ENCODE measurements around the gene STARD3.

Gene STARD3

DNA sequence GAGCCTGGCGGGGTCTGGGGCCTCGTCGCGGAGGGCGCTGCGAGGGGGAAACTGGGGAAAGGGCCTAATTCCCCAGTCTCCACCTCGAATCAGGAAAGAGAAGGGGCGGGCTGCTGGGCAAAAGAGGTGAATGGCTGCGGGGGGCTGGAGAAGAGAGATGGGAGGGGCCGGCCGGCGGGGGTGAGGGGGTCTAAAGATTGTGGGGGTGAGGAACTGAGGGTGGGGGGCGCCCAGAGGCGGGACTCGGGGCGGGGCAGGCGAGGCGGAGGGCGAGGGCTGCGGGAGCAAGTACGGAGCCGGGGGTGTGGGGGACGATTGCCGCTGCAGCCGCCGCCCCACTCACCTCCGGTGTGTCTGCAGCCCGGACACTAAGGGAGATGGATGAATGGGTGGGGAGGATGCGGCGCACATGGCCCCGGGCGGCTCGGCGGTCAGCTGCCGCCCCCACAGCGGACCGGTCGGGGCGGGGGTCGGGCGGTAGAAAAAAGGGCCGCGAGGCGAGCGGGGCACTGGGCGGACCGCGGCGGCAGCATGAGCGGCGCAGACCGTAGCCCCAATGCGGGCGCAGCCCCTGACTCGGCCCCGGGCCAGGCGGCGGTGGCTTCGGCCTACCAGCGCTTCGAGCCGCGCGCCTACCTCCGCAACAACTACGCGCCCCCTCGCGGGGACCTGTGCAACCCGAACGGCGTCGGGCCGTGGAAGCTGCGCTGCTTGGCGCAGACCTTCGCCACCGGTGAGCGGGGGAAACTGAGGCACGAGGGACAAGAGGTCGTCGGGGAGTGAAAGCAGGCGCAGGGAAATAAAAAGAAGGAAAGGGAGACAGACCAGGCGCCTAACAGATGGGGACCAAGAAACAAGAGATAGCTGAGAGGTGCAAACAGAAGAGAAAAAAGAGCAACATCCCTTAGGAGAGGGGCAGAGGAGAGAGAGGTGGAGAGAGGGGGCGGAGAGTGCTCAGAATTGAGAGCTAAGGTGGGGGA lies 31.3 kb downstream of the STARD3 start, which contains the start of gene PNMT:
TSS of gene PNMT (plus strand) at position 509 of the 980 bp plus-strand sequence. CDS start at position 532, 23 bp downstream.
- in situ Hi-C loops (cut with HindIII; ENCODE audit: low sequenced_read_pairs), result no loop called here

DNA sequence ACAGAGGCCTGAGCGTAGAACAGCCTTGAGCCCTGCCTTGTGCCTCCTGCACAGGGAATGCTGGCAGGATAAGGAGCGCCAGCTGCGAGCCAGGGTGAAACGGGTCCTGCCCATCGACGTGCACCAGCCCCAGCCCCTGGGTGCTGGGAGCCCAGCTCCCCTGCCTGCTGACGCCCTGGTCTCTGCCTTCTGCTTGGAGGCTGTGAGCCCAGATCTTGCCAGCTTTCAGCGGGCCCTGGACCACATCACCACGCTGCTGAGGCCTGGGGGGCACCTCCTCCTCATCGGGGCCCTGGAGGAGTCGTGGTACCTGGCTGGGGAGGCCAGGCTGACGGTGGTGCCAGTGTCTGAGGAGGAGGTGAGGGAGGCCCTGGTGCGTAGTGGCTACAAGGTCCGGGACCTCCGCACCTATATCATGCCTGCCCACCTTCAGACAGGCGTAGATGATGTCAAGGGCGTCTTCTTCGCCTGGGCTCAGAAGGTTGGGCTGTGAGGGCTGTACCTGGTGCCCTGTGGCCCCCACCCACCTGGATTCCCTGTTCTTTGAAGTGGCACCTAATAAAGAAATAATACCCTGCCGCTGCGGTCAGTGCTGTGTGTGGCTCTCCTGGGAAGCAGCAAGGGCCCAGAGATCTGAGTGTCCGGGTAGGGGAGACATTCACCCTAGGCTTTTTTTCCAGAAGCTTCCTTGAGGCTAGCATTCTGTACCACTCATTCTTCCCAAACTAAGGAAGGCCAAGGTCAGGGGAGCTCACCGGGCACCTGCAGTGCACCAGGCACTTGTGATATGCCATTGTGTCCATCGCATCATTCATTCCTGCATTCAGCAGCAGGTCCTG lies 33.2 kb downstream of the STARD3 start:
- in situ Hi-C loops (cut with HindIII; ENCODE audit: low sequenced_read_pairs), result loop anchor here (10.0 kb wide), 1 partner anchor 55 kb away; no protein-coding TSS in a partner anchor

DNA sequence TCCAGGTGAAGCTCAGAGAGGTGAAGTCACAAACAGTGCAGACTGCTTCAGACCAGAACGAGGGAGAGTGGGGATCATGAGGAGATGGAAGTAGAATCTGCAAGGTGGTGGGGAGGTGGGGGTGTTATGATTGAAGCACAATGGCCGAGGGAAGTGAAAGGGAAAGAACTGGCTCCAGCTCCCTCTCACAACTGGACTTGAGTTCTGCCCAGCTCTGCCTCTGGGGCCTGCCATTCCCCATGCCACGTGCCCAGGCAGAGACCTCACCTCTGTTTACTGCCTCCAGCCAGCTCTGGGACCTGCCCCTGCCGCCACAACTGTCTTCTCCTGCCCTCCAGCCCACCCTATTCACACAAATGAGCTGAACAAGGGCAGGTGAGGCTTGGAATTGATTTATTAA lies 33.8 kb downstream of the STARD3 start:
- in situ Hi-C loops (cut with HindIII; ENCODE audit: low sequenced_read_pairs), result loop anchor here (10.0 kb wide), 1 partner anchor 56 kb away; no protein-coding TSS in a partner anchor

DNA sequence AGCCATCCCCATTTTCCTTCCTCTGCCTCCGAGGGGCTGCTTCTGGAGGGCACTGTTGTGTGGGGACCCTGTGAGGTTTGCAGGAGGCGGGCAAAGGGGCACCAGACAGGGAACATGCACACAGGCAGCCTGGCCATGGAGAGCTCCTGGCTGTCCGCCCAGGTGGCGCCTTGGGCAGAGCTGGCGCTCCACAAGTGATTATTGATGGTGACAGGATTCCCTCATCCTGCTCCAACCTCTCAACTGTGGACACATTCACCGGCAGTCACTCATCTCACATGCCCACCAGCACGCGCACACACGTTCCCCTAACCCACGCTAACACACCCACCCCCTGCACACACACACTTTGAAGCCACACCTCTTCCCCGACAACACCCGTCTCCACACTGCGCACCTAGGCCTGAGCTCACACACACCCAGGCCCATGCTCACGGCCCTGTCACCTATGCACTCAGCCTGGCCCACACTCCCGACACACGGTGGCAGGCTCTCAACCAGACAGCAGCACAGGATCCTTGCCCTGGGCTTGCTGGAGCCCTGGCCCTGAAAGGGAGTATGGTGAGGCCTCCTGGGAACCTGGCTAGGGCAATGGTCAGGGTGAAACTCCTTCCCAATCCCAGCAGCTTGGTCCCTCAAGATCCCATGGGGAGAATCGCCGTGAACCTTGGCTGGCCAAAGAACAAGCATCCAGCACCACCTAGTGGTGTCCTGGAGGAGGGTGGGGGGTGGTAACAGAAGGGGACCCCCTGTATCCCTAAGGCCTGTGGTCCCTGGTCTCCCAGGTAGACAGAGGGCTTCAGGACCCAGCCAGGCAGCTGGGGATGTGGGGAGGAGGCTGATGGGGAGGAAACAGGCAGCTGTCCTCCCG lies 34.9 kb downstream of the STARD3 start:
- in situ Hi-C loops (cut with HindIII; ENCODE audit: low sequenced_read_pairs), result loop anchor here (10.0 kb wide), 1 partner anchor 57 kb away; no protein-coding TSS in a partner anchor

DNA sequence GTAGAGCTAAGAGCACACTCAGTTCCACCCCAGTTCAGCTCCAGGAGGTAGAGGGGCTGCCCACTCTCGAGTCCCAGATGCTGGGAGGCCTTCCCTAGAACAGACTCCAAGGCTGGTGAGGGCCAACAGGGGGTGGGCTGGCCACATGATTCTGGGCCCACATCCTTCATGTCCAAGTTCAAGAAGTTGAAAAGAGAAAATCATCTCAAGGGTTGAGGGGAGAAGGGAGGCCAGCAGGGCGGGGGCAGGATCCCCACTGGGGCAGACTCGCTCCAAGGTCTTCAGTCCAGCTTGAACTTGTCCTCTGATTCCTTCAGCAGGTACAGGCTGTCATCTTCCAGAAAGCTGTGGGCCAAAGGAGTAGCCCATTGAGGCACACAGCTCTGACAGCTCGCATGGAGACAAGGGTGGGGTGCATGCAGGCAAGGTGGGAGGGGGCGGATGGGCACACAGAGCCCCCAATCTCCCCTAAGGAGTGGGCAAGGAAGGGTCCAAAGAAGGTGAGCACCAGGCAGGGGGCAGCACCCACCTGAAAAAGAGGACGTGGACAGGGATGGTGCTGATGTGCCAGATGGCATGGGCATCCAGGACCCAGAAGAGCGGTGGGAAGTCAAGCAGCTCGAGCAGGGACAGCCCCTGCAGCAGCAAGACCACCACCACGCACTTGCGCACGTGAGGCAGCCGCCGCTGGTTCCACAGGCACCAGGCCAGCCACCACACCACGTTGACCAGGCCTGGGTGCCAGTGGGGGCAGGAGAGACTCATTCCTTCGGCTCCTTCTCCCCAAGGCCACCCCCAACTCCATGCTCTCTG lies 35.8 kb downstream of the STARD3 start:
- in situ Hi-C loops (cut with HindIII; ENCODE audit: low sequenced_read_pairs), result loop anchor here (10.0 kb wide), 1 partner anchor 58 kb away; no protein-coding TSS in a partner anchor

DNA sequence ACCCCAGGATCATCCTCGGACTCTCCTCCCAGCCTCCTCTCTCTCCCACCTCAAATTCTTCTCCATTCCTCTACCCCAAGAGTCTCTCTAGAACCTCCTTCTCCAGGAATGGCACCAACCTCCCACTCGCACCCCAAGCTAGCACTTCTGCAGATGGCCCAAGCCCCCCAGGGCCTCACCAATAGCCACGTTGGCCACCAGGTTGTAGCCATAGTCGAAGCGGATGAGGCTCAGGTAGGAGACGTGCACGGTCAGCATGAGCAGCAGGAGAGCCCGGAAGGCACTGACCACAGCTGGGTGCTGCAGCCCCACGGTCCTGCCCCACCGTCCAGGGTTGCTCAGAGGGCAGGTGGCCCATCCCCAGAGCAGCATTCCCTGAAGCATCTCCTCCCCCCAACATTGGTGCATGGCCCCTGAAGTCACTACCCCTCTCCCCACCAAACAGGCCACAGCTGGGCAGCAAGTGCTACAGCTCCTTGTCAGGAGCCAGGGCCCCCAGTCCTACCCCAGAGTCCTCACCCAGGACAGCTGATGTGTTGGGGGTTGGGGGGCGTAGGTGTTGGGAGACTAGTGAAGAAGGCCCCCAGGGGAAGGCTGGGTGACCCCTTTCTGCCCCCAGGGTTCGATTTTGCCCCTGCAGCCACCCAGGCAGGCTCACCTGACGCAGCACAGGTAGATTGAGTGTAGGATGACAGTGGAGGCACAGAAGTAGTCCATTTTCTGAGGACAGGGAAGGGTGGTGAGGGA lies 36.6 kb downstream of the STARD3 start:
- in situ Hi-C loops (cut with HindIII; ENCODE audit: low sequenced_read_pairs), result loop anchor here (10.0 kb wide), 1 partner anchor 59 kb away; no protein-coding TSS in a partner anchor

DNA sequence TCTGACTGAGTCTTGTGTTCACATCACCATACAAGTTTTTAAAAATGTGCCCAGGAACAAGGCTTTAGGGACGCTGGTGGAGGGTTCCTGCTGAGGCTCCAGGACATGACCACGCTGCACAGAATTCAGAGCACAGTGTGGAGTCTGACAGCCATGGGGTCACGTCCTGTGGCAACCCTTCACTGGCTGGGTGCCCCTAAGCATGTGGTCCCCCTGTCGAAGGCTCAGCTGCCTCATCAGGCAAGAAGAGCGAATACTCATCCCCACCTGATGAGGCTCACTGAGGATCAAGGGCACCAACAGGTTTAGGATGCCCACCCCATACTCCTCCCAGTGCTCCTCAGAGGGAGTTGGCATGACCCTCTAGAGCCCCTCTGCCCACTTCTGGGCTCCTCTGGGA lies 37.2 kb downstream of the STARD3 start:
- in situ Hi-C loops (cut with HindIII; ENCODE audit: low sequenced_read_pairs), result loop anchor here (10.0 kb wide), 1 partner anchor 59 kb away; no protein-coding TSS in a partner anchor

DNA sequence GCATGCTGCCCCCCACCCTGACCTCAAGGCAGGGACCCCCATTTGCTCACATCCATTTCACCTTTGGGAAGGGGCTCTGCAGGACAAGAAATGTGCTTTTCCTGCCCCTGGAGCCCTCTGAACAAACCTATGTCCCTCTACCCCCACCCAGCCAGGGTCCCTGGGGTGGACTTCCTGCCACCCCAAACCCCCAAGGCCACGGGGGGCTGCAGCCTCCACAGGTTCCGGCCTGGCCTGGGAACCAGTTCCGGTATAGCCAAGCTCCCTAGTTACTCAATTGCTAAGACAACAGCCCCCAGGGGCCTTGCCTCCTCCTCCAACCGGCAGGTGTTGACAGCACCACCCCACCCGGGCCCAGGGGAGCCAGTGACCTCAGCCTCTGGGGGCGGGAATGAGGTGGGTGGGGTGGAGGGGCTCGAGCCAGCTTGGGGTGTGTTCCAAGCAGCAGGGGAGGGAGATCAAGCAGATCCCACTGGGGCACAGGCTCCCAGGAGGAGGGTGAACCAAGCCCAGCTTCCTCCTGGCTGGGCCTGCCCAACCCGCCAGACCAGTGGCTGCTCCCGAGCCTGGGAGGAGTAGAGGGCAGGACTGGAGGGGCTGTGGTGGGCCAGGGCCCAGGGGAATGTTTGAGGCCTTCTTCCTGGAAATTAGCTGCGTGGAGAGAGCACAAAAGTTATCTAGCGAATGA lies 37.9 kb downstream of the STARD3 start:
- in situ Hi-C loops (cut with HindIII; ENCODE audit: low sequenced_read_pairs), result loop anchor here (10.0 kb wide), 1 partner anchor 60 kb away; no protein-coding TSS in a partner anchor

DNA sequence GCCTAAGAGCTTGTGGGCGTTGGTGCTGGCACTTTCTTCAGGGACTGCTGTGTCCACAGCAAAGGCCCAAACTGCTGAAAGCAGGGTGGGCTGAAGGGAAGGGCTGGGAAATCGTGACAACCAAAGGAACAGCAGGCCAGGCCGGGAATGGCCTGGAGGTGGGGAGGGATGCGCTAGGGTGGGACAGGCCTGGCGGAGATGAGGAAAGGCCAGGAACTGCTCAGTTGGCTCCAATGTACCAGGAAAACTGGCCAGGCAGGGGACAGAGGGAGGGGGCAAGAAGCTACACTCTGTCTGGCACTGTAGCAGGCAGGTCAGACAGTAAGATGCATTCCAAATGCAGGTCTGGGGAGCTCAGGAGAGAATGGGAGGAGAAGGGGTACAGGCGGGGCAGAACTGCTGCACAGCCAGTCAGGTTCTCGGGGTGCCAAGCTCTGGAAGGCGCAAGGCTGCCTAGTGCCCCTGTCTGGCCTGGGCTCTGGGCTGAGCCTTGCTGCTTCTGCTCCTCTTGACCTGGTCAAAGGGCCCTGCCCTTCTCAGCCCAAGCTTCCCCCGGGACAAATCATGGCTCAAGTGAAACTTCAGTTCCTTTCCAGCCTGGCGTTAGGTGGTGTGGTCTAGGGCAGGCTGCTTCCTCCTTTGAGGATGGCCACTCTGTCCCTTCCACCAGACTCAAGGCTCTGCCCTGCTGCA lies 38.6 kb downstream of the STARD3 start:
- in situ Hi-C loops (cut with HindIII; ENCODE audit: low sequenced_read_pairs), result loop anchor here (10.0 kb wide), 1 partner anchor 61 kb away; no protein-coding TSS in a partner anchor

DNA sequence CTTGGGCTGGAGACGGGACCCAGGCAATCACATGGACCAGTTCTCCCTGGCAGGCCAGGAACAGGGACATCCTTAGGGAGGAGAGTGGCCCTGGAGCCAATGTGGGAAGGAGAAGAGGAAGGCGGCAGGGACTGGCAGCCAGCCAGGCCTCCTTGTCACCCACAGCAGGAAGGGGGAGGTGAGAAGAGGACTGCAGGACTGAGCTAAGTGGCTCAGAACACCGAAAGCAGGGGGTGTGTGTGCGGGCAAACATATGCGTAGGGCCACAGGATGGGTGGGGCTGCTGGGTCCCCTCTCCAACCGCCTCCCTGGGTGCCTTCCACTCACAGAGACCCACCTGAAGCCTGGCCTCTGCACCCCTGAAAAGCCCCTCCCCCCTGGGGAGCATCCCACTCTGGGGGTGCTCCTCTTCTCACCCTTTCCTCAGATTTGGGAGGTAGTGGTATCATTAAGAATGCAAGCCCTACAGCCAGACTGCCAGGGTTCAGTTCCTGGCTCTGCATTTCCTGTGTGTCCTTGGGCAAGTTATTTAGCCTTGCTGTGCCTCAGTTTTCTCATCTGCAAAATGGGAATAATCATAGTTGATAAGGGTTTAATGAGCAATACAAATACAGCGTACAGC lies 39.4 kb downstream of the STARD3 start:
- in situ Hi-C loops (cut with HindIII; ENCODE audit: low sequenced_read_pairs), result loop anchor here (10.0 kb wide), 1 partner anchor 62 kb away; no protein-coding TSS in a partner anchor

DNA sequence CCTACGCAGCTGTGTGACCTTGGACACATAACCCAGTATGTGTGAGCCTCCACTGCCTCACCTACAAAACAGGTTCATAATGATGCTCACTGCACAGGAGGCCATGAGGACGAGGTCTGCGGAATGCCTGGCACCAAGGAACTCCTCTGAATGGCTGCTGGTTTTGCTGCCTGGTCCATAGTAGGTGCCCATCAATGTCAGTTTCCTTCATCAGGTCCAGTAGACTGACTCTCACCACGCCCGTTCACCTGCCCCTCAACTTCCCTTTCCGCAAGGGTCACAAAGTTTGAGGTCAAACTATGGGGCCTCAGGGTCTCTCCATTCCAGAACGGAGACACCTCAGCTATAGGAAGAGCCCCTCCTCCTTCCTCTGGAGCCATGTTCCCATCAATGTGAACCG lies 40.1 kb downstream of the STARD3 start:
- in situ Hi-C loops (cut with HindIII; ENCODE audit: low sequenced_read_pairs), result loop anchor here (10.0 kb wide), 1 partner anchor 62 kb away; no protein-coding TSS in a partner anchor

DNA sequence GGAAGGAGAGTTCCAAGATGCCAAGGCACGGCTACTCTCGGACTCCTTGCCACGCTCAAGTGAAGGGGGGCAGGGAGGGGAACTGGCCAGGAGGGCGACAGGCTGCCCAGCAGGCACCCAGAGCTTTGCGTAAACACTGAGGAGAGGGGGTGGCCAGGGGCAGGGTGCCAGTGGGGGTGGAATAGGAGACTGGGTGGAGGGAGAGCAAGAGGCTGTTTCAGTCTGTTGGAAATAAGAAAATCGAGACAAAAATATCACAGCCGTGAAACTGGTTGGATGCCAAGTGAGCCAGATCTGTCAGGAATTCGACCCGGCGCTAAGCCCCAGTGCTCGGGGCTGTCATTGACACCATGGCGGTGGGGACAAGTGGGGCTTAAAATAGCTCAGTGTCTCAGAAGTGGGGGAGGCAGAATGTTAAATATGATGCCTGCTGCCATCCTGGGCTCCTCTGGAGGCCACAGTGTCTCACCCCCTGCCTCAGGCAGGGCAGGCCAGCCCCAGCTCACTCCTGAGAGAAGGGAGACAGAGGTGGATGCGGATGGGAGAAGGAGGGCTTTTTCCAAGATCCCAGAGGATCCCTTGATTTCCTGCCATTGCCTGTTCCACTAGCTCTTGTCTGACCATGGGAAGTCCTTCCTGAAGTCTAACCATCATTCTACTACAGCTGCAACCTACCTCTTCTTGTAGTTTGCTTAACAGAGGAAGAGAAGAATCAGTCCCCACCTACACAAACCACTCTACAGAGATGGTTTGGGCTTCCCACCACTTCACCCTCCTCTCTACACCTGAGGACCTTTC lies 40.8 kb downstream of the STARD3 start:
- in situ Hi-C loops (cut with HindIII; ENCODE audit: low sequenced_read_pairs), result loop anchor here (10.0 kb wide), 1 partner anchor 63 kb away; no protein-coding TSS in a partner anchor

DNA sequence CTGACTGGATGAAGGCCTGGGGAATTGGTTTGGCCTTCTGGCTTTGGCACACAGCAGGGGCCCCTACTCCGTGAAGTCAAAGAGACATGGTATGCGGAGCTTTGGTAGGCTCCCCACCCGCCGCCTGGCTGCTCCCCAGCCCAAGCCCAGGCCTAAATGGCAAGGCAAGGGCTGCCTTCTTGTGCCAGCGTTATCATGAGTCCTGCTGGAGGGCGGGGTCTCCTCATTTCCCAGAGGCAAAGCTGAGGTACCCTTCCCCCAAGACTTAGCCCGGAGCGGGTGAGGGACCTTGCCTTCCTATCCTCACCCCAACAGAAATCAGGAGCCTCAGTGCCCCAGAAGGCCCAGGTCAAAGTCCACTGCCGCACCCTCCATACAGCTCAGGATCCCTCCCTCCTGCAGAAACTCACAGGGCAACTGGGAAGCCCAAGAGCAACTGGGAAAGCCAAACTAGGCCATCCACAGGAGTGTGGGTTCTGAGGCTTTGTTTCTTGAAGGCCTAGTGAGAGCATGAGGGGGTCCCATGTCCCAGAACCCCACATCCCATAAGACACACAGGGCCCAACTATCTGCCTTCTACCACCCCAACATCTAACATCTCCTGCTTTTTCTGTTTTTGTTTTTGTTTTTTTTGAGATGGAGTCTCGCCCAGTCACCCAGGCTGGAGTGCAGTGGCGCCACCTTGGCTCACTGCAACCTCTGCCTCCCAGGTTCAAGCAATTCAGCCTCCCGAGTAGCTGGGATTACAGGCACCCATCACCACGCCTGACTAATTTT lies 41.6 kb downstream of the STARD3 start:
- in situ Hi-C loops (cut with HindIII; ENCODE audit: low sequenced_read_pairs), result loop anchor here (10.0 kb wide), 1 partner anchor 64 kb away; no protein-coding TSS in a partner anchor

DNA sequence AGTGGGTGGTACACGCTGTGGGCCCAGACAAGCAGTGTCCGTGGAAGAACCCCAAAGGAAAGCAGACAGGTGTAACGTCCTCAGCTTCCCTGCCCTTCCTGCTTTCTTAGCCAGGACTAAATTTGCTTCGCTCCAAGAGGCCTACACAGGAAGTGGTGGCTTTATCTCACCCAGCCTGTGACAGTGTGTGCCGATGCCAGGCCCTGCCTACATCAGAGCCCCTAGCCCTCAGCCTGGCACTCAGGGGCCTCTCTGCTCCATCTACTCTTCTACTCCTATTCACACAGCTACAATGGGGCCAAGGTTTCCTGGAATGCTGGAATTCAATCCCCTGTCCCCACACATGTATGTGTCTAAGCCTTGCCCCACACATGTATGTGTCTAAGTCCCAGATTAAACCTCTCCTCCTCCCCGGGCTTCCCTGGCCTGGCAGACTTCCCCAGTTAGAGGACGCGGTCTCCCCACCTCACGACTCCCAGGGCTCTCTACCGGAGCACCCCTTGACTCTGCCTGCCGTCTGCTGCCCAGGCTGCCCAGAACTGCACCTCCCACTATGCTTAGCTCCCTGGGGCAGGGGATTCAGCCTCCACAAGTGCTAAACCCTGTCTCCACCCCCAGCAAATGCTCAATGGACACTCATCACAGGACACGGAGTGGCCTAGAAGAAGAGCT lies 42.7 kb downstream of the STARD3 start:
- in situ Hi-C loops (cut with HindIII; ENCODE audit: low sequenced_read_pairs), result loop anchor here (10.0 kb wide), 1 partner anchor 65 kb away; no protein-coding TSS in a partner anchor

Measured in endothelial cell of hepatic sinusoid (primary cell).